Measurements from ENCODE around the gene LNX1. TPM values are rescaled to one million over a fixed set of nuclear protein-coding genes. Genes with fewer than 3 reads are reported as not detected.

LNX1 gene
- polyA plus RNA-seq, 1 of the 3 experiments (the other 2 are of a cell fraction), result 0.16 TPM

DNA sequence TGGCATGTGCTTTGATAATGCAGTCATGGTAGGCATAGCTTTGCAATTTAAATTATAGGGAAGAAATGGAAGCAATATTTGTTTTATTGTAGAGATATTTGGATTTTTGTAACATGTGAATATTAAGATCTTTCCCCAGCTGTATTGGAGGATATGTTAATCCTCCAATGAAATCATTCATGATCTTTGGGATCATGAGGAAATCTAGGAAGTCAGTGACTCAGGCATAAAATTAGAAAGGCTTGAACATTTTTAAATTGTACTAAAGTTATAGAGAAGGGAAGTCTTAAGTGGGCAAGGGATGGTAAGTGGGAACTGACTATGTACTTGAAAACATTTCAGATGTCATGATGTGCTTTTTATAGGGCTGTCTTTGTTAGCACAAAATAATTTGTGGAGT, 167.0 kb downstream of the LNX1 start:
- ChIA-PET CTCF (interaction anchor here (1.7 kb wide), 1 partner anchor 10 kb away, joined by 5 read pairs; no protein-coding TSS in a partner anchor), POLR2A (no interaction called here)
- Histone ChIP-seq H3K27me3 (ENCODE audit: insufficient read depth) (no peaks in the 10 kb centered on the region), H3K4me2 (no peak overlapping the region), H3K9ac (no peak overlapping the region), H3F3A (replicated peaks; ENCODE audit: insufficient read depth) (peaks cover 11% of the 10 kb centered on the region), H2AFZ (ENCODE audit: low read depth) (no peak overlapping the region), H3K9me3 (no peaks in the 10 kb centered on the region), H3K4me1 (ENCODE audit: control insufficient read depth in 1 of 2, insufficient read depth in 2 of 2, low read depth in 1 of 2, low read length in 1 of 2) (peaks cover 0 to 7% of the 10 kb centered on the region in 2 experiments; a peak in 1 of 4 replicates), H3K79me2 (ENCODE audit: insufficient read depth) (peaks cover 3% of the 10 kb centered on the region), H3K4me3 (ENCODE audit: low read depth in 2 of 2, low read length in 1 of 2) (no peak overlapping the region), H4K20me1 (ENCODE audit: insufficient read depth) (no peaks in the 10 kb centered on the region), H3K9me2 (no peaks in the 10 kb centered on the region), H3K27ac (ENCODE audit: low read depth in 2 of 2, low read length in 1 of 2) (no peak overlapping the region), H3K36me3 (replicated peaks in 1 of 2; ENCODE audit: control insufficient read depth in 1 of 2, insufficient read depth in 2 of 2, low read length in 1 of 2) (peaks cover 41 to 60% of the 10 kb centered on the region in 2 experiments)
- no peak for DNase-seq
- TF ChIP-seq JUND (IDR thresholded peaks at IDR 0.05), result no peak
- TF ChIP-seq, protein P1, sequence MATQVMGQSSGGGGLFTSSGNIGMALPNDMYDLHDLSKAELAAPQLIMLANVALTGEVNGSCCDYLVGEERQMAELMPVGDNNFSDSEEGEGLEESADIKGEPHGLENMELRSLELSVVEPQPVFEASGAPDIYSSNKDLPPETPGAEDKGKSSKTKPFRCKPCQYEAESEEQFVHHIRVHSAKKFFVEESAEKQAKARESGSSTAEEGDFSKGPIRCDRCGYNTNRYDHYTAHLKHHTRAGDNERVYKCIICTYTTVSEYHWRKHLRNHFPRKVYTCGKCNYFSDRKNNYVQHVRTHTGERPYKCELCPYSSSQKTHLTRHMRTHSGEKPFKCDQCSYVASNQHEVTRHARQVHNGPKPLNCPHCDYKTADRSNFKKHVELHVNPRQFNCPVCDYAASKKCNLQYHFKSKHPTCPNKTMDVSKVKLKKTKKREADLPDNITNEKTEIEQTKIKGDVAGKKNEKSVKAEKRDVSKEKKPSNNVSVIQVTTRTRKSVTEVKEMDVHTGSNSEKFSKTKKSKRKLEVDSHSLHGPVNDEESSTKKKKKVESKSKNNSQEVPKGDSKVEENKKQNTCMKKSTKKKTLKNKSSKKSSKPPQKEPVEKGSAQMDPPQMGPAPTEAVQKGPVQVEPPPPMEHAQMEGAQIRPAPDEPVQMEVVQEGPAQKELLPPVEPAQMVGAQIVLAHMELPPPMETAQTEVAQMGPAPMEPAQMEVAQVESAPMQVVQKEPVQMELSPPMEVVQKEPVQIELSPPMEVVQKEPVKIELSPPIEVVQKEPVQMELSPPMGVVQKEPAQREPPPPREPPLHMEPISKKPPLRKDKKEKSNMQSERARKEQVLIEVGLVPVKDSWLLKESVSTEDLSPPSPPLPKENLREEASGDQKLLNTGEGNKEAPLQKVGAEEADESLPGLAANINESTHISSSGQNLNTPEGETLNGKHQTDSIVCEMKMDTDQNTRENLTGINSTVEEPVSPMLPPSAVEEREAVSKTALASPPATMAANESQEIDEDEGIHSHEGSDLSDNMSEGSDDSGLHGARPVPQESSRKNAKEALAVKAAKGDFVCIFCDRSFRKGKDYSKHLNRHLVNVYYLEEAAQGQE (IDR thresholded peaks at IDR 0.05; ENCODE audit: low read depth, low read length), result no peak
- TF ChIP-seq, protein P2, sequence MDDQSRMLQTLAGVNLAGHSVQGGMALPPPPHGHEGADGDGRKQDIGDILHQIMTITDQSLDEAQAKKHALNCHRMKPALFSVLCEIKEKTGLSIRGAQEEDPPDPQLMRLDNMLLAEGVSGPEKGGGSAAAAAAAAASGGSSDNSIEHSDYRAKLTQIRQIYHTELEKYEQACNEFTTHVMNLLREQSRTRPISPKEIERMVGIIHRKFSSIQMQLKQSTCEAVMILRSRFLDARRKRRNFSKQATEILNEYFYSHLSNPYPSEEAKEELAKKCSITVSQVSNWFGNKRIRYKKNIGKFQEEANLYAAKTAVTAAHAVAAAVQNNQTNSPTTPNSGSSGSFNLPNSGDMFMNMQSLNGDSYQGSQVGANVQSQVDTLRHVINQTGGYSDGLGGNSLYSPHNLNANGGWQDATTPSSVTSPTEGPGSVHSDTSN (IDR thresholded peaks at IDR 0.05), result no peak
- TF ChIP-seq SMC3 (IDR thresholded peaks at IDR 0.05; ENCODE audit: low read depth, low read length), result no peak
- TF ChIP-seq FOXM1 (IDR thresholded peaks at IDR 0.05; ENCODE audit: low read depth), result no peak
- TF ChIP-seq USF1 (IDR thresholded peaks at IDR 0.05; ENCODE audit: borderline replicate concordance, low read depth), result no peak
- no peak for TF ChIP-seq RAD21 (IDR thresholded peaks at IDR 0.05; ENCODE audit: low read length)
- TF ChIP-seq RXRA (IDR thresholded peaks at IDR 0.05; ENCODE audit: borderline replicate concordance, low read depth), result no peak
- TF ChIP-seq POLR2AphosphoS5 (IDR thresholded peaks at IDR 0.05; ENCODE audit: low read depth, low read length), result no peak
- no peak for TF ChIP-seq SIN3A (IDR thresholded peaks at IDR 0.05; ENCODE audit: borderline replicate concordance, low read depth, low read length)
- no peak for TF ChIP-seq MEF2A (IDR thresholded peaks at IDR 0.05; ENCODE audit: borderline replicate concordance, low read depth)

GRCh38 chr4:53422367-53422766, 168.9 kb downstream of the LNX1 start:
- DNase-seq, result no peak
- Histone ChIP-seq H3K4me1 (ENCODE audit: control insufficient read depth in 1 of 2, insufficient read depth in 2 of 2, low read depth in 1 of 2, low read length in 1 of 2) (peaks cover 0 to 7% of the 10 kb centered on the region in 2 experiments; a peak in 1 of 4 replicates), H3K79me2 (ENCODE audit: insufficient read depth) (peaks cover 7% of the 10 kb centered on the region), H4K20me1 (ENCODE audit: insufficient read depth) (no peaks in the 10 kb centered on the region), H3K27me3 (ENCODE audit: insufficient read depth) (no peaks in the 10 kb centered on the region), H3K9me3 (no peaks in the 10 kb centered on the region), H3K36me3 (replicated peaks in 1 of 2; ENCODE audit: control insufficient read depth in 1 of 2, insufficient read depth in 2 of 2, low read length in 1 of 2) (peaks cover 29 to 52% of the 10 kb centered on the region in 2 experiments), H3K4me2 (no peak overlapping the region), H3K4me3 (ENCODE audit: low read depth in 2 of 2, low read length in 1 of 2) (no peak overlapping the region), H3F3A (replicated peaks; ENCODE audit: insufficient read depth) (peaks cover 6% of the 10 kb centered on the region), H3K9ac (no peak overlapping the region), H3K27ac (ENCODE audit: low read depth in 2 of 2, low read length in 1 of 2) (no peak overlapping the region), H3K9me2 (no peaks in the 10 kb centered on the region), H2AFZ (ENCODE audit: low read depth) (no peak overlapping the region)
- WGBS (ENCODE audit: low lambda C conversion rate), result 100% methylated on average over 1 of the region's 1 CpG
- ChIA-PET POLR2A (no interaction called here), CTCF (interaction anchor here (2.5 kb wide), 1 partner anchor 812 kb away, joined by 7 read pairs; no protein-coding TSS in a partner anchor)
- TF ChIP-seq USF1 (IDR thresholded peaks at IDR 0.05; ENCODE audit: borderline replicate concordance, low read depth) (no peak), TEAD4 (IDR thresholded peaks at IDR 0.05; ENCODE audit: borderline replicate concordance, insufficient read depth) (no peak), TCF12 (IDR thresholded peaks at IDR 0.05) (no peak), POLR2AphosphoS5 (IDR thresholded peaks at IDR 0.05; ENCODE audit: low read depth, low read length) (no peak), RFX5 (IDR thresholded peaks at IDR 0.05; ENCODE audit: low read length) (no peak), JUND (IDR thresholded peaks at IDR 0.05) (no peak), EP300 (IDR thresholded peaks at IDR 0.05; ENCODE audit: borderline replicate concordance in 1 of 2, low read depth in 1 of 2, low read length in 1 of 2) (no peak), MXI1 (IDR thresholded peaks at IDR 0.05; ENCODE audit: low read depth, low read length) (no peak), CHD2 (IDR thresholded peaks at IDR 0.05; ENCODE audit: low read length, partially characterized antibody) (no peak)

Measured in SK-N-SH (cell line).